Measurements from ENCODE around the gene FRS3. TPM values are rescaled to one million over a fixed set of nuclear protein-coding genes. Genes with fewer than 3 reads are reported as not detected.

The FRS3 gene
- total and polyA plus RNA-seq, 8 donors: 0.29 to 22.2 (median 3.6) TPM

DNA sequence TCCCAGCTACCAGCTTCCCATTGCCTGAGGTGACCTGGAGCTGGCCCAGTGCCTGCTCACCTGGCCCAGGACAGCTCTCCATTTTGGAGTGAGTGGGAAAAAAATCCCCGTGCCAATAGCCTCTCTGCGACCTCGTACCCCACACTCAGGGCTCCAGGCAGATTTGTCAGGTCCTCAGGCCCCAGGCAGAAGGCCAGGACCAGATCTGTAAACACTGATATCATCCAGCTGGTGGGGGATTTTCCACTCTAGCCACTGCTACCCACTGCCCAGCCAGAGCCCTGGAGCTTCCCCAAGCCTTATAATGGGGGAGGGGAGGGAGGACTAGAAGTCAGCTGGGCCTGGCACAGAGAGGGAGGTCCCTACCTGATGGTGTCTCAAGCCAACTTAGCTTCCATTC, 31.2 kb downstream of the FRS3 start:
- peaks cover 9 to 22% (median 16%) of the 10 kb centered on the region in 4 donors for H3K4me1 ChIP-seq
- peaks cover 0 to 11% (median 0%) of the 10 kb centered on the region in 4 donors for H3K36me3 ChIP-seq
- 15 to 43% (median 35%) methylated on average over 3 of the region's 3 CpGs for WGBS, 5 donors
- TF ChIP-seq, protein P1, sequence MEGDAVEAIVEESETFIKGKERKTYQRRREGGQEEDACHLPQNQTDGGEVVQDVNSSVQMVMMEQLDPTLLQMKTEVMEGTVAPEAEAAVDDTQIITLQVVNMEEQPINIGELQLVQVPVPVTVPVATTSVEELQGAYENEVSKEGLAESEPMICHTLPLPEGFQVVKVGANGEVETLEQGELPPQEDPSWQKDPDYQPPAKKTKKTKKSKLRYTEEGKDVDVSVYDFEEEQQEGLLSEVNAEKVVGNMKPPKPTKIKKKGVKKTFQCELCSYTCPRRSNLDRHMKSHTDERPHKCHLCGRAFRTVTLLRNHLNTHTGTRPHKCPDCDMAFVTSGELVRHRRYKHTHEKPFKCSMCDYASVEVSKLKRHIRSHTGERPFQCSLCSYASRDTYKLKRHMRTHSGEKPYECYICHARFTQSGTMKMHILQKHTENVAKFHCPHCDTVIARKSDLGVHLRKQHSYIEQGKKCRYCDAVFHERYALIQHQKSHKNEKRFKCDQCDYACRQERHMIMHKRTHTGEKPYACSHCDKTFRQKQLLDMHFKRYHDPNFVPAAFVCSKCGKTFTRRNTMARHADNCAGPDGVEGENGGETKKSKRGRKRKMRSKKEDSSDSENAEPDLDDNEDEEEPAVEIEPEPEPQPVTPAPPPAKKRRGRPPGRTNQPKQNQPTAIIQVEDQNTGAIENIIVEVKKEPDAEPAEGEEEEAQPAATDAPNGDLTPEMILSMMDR (IDR thresholded peaks at IDR 0.05): no peak
- no peak for TF ChIP-seq POLR2AphosphoS5 (IDR thresholded peaks at IDR 0.05)
- no peak for TF ChIP-seq POLR2A (IDR thresholded peaks at IDR 0.05)
- no peak overlapping the region for H3K4me3 ChIP-seq
- H3K9me3 ChIP-seq: no peaks in the 10 kb centered on the region
- DNase-seq: peak in 1 of 2 donors; percentile 91
- peak overlapping the region; percentile 72 to 82 (median 75) for H3K27ac ChIP-seq
- no peaks in the 10 kb centered on the region for H3K27me3 ChIP-seq
- intact Hi-C loops (cut with DNase I; ENCODE audit: low total_unique reads): no loop called here

DNA sequence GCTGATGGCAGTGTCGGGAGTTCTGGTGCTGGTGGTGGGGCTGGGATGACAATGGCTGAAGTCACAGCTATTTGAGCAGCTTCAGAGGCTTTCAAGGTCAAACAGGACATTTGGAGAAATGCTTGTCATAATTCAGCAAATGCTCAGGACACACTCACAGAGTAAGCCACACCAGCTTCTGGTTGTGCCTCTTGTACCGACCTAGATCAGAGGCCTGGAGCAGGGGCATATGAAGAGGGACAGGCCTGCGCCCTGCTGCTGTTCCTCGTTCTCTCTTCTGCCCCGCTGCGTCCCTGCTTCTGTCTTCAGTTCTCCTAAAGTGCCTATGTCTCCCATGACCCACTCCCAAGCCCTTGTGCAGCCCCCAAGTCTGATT, 31.6 kb downstream of the FRS3 start:
- H3K27ac ChIP-seq: peak overlapping the region; percentile 72 to 82 (median 75)
- H3K36me3 ChIP-seq: peaks cover 0 to 16% (median 0%) of the 10 kb centered on the region in 4 donors
- intact Hi-C loops (cut with DNase I; ENCODE audit: low total_unique reads): no loop called here
- DNase-seq: no peak
- H3K27me3 ChIP-seq: no peaks in the 10 kb centered on the region
- no peak overlapping the region for H3K4me3 ChIP-seq
- no peaks in the 10 kb centered on the region for H3K9me3 ChIP-seq
- TF ChIP-seq POLR2AphosphoS5 (IDR thresholded peaks at IDR 0.05): no peak
- TF ChIP-seq EP300 (IDR thresholded peaks at IDR 0.05): no peak
- TF ChIP-seq POLR2A (IDR thresholded peaks at IDR 0.05): no peak
- TF ChIP-seq, protein P1 (IDR thresholded peaks at IDR 0.05): no peak
- WGBS, 5 donors: 56 to 80% (median 64%) methylated on average over 6 of the region's 6 CpGs
- peaks cover 9 to 27% (median 18%) of the 10 kb centered on the region in 4 donors for H3K4me1 ChIP-seq

DNA sequence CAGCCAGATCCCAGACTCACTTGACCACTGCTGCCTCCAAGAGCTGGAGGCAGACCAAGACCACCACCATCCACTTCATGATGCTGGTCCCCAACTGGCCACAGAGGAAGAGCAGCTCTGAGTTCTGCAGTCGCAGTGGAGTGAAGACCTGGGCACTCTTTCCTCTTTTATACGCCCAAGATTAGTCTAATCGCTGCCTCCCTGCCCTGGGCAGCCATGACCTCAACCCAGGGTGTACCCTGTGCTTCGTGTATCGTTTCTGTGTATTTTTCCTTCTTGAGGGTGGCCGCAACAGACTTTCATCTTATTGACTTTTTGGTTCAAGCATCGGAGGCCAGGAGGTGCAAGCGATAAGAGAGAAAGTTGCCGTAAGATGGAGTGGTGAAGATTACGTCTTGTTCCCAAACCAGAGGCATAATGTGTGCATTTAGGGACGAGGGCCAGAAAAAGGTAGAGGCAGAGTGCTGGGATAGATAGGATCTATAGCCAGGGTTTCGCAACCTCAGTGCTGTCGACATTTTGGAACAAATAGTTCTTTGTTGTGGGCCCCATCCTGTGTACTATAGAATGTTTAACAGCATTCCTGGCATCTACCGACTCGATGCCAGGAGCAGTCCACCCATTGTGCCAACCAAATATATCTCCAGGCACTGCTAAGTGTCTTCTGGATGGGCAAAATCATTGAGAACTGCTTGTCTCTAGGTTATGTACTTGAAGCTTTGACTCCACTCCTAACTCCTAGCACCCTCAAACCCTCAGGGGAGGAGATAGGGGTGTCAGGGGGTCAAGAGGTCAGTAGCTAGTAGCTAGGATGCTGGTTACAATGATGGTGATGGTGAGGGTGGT, 32.2 kb downstream of the FRS3 start, which contains the start of gene PGC:
PGC (minus strand) TSS at position 142 of the 846 bp plus-strand sequence; CDS start at position 79, 63 bp downstream.
- TF ChIP-seq, protein P1 (IDR thresholded peaks at IDR 0.05): no peak
- TF ChIP-seq EP300 (IDR thresholded peaks at IDR 0.05) (no peak), POLR2AphosphoS5 (IDR thresholded peaks at IDR 0.05) (peak in 2 of 3 donors; percentile 97 to 99), POLR2A (IDR thresholded peaks at IDR 0.05) (peak in 2 of 4 donors; percentile 67 to 97)
- intact Hi-C loops (cut with DNase I; ENCODE audit: low total_unique reads): no loop called here
- H3K4me1 ChIP-seq: peaks cover 9 to 33% (median 20%) of the 10 kb centered on the region in 4 donors
- peaks cover 0 to 22% (median 0%) of the 10 kb centered on the region in 4 donors for H3K36me3 ChIP-seq
- no peaks in the 10 kb centered on the region for H3K9me3 ChIP-seq
- H3K27ac ChIP-seq: peak within 1 kb of the TSS; percentile 73 to 82 (median 78)
- no peaks in the 10 kb centered on the region for H3K27me3 ChIP-seq
- peak within 1 kb of the TSS; percentile 30 to 50 (median 46) for H3K4me3 ChIP-seq
- DNase-seq: peak; percentile 71 to 85
- 34 to 64% (median 57%) methylated on average over 15 of the region's 15 CpGs for WGBS, 5 donors

DNA sequence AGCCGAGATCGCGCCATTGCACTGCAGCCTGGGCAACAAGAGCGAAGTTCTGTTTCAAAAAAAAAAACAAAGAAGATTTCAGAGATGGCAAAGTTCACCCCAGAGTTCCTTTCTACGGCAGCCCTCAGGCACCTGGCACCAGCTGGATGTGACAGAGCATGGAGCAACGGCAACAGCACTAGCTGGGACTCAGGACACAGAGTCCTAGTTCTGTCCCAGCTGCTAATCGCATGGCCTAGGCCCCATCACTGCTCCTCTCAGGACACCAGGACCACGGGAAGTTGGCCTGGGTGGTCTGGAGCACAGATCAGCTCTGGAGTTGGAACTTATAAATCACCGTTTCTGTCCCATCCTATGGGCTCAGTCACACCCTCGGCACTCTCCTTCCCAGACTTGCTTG, 33.6 kb downstream of the FRS3 start:
- 36 to 53% (median 49%) methylated on average over 10 of the region's 10 CpGs for WGBS, 5 donors
- TF ChIP-seq EP300 (IDR thresholded peaks at IDR 0.05) (no peak), POLR2AphosphoS5 (IDR thresholded peaks at IDR 0.05) (peak in 2 of 3 donors; percentile 77 to 83), POLR2A (IDR thresholded peaks at IDR 0.05) (peak in 1 of 4 donors; percentile 4)
- TF ChIP-seq, protein P1 (IDR thresholded peaks at IDR 0.05): no peak
- Histone ChIP-seq H3K36me3 (peaks cover 0 to 32% (median 4%) of the 10 kb centered on the region in 4 donors), H3K27me3 (no peaks in the 10 kb centered on the region), H3K4me1 (peaks cover 9 to 34% (median 28%) of the 10 kb centered on the region in 4 donors), H3K27ac (peak overlapping the region; percentile 58 to 81 (median 75)), H3K4me3 (peak overlapping the region; percentile 30 to 50 (median 46)), H3K9me3 (no peaks in the 10 kb centered on the region)
- no peak for DNase-seq
- intact Hi-C loops (cut with DNase I; ENCODE audit: low total_unique reads): no loop called here
